GM12801 (cell line): Measurements from ENCODE around the gene ATP5ME.

Experiments used
- TF ChIP-seq, protein P1 (sequence below): IDR thresholded peaks from one replicate; pipeline ENCODE4 v1.5.1; 2011; ENCODE audit warnings: control low read depth; ENCODE audit not compliant: insufficient read length; ENCODE audit errors: extremely low read depth

Gene ATP5ME

DNA sequence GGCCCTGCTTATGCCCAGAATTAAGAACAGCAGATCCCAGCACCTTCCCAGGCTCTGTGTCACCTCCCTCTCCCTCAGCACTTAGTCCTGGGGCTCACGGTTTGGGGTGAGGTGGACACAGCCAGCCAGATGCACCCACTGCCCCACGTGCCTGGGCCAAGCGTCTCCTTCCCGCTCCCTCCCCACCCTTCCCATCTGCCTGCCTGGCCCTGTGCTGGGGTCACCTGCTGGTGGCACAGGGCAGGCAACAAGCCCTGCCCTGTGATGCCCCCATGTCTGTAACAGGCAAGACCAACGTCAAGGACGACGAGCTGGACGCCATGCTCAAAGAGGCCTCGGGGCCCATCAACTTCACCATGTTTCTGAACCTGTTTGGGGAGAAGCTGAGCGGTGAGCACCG is 5.6 kb upstream of the ATP5ME start:
- TF ChIP-seq, protein P1, sequence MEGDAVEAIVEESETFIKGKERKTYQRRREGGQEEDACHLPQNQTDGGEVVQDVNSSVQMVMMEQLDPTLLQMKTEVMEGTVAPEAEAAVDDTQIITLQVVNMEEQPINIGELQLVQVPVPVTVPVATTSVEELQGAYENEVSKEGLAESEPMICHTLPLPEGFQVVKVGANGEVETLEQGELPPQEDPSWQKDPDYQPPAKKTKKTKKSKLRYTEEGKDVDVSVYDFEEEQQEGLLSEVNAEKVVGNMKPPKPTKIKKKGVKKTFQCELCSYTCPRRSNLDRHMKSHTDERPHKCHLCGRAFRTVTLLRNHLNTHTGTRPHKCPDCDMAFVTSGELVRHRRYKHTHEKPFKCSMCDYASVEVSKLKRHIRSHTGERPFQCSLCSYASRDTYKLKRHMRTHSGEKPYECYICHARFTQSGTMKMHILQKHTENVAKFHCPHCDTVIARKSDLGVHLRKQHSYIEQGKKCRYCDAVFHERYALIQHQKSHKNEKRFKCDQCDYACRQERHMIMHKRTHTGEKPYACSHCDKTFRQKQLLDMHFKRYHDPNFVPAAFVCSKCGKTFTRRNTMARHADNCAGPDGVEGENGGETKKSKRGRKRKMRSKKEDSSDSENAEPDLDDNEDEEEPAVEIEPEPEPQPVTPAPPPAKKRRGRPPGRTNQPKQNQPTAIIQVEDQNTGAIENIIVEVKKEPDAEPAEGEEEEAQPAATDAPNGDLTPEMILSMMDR = no peak

DNA sequence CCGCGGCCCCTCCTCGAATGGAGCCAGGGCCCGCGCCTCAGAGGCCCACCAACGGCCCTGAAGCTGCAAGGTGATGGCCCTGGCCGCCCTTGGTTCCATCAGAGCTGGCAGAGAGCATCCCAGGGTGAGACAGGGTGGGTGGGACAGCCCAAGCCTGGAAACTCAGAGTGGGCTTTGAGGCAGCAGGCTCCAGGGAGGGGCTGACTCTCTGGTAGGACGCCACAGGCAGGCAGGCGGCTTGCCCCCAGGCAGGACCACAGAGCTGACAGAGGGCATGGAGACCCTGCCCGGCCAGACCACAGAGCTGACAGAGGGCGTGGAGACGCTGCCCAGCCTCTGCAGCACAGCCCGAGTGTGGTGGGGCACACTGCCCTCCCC is 5.0 kb upstream of the ATP5ME start:
- TF ChIP-seq, protein P1 = no peak

DNA sequence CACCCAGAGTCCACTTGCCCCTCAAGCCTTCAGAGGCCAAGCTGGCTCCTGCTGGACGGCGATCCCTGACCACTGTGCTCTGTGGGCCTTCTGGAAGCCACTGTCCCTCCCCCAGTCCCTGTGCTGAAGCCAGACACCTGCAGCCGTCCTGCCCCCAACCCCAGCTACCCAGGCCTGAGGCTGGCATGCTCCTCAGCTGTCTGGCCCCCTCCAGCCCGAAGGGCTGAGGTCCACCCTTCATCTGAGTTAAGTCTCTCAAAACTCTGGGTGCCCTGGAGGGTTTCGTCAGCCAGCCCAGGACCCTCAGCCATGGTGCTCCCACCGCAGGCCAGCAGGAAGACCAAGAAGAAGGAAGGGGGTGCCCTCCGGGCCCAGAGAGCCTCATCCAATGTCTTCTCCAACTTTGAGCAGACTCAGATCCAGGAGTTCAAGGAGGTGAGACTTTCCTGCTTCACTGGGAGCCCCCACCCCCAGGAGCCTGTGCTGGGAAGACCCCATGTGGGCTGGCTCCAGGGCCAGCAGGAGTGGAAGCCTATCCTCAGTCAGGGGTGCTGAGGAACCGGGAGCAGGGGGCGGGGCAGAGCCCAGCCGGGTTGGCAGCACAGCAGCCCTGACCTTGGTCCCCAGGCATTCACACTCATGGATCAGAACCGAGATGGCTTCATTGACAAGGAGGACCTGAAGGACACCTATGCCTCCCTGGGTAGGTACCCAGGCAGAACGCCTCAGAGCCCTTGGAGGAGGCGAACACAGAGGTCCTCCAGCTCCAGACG is 4.4 kb upstream of the ATP5ME start:
- TF ChIP-seq, protein P1 = no peak

DNA sequence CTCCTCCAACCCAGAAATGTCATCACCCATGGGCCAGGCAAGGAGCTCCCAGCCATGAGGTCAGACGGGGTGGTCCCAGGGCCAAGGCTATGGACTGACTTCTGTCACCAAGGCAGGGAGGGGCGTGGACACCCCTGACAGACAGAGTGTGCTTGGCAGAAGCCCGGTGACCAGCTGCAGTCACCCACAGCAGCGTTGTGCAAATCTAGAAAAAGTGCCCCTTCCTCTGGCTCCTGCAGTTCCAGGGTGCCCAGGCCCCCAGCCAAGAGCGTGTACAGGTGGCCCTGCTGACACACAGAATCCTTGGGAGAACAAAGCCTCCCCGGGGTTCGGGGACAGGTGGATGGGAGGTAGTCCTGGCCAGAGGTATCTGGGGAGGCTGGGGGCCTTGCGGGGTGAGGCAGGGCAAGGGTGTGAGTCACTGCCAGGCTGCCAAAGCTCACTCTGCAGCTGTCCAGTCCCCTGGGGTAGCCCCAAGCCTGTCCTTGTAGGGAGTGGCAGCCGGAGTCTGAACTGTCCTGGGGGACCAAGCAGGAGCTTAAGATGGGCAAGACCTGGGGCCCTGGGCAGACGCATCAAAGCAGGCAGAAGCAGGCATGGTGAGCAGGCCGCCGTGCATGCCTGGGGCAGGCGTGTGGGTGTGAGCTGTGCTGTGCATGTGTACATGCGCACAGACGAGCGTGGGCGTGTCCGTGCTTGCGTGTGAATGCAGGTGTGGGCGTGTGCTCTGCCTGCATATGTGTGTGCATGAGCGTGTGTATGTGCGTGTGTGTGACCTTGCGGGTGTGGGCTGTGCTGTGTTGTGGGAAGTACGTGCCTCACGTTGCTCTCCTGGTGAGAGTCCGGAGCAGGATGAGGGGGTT is 3.6 kb upstream of the ATP5ME start:
- TF ChIP-seq, protein P1 = no peak

DNA sequence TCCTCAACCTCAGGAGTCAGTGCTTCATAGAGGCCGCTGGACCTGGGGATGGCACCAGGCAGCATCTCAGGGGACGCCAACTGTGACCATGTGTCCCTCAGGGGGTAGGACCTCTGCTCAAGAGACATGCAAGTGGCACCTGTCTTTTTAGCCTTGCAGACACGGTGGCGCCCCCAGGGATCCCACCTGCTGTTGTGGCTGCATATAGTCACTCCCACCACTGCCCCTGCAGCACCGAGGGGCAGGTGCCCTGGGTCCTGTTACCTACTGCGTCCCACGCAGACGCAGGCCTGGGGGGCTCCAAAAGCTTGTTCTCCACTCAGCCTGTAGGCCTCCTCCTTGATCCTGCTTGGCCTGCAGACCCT is 2.8 kb upstream of the ATP5ME start:
- TF ChIP-seq, protein P1 = no peak

DNA sequence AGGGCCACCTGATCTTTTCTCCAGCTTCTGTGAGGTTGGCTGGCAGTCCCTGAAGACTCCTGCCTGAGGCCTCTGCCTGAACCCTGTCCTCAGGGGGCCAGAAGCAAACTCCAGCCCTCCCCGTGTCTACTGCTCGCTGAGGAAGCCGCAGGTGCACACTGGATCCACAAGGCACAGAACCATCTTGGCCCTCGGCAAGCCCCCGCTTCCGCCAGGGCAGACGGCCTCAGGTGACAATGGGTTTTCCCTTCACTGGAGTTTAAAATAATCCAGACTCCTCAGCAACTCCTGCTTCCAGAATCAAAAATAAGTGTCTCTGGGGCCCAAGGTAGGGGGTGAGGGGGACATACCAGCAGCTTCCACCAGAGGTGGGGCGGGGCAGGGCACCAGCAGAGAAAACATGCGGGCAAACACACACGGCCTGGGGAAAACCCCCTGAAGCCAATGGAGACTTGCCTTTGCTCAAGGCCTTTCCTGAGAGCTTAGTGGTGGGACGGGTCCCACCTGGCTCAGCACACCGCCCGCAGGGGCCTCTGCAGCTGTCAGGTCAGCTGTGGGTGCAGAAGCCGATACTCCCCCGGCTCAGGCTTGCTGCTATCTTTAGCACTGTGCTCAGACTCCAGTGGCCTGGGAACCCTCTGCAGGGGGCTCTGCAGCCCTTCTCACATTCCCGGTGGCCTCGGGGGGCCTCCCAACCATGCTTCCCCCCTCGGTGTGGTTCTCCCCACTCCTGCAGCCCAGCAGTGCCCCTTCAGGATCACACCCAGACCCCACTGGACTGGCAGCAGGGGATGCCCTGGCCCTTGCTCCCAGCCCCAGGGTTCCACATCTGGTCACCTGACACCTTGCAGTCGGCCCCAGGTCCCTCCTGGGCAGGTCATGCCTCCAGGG is 2.1 kb upstream of the ATP5ME start:
- TF ChIP-seq, protein P1 = no peak
